Measurements from ENCODE around the gene MRPL43. TPM values are rescaled to one million over a fixed set of nuclear protein-coding genes. Genes with fewer than 3 reads are reported as not detected.

Gene MRPL43
- total and polyA plus RNA-seq, 9 of the 15 experiments (the other 6 are each of a cell fraction or from before 2014, with no cell fraction given), result 15.1 to 63.7 (median 37.2) TPM

DNA sequence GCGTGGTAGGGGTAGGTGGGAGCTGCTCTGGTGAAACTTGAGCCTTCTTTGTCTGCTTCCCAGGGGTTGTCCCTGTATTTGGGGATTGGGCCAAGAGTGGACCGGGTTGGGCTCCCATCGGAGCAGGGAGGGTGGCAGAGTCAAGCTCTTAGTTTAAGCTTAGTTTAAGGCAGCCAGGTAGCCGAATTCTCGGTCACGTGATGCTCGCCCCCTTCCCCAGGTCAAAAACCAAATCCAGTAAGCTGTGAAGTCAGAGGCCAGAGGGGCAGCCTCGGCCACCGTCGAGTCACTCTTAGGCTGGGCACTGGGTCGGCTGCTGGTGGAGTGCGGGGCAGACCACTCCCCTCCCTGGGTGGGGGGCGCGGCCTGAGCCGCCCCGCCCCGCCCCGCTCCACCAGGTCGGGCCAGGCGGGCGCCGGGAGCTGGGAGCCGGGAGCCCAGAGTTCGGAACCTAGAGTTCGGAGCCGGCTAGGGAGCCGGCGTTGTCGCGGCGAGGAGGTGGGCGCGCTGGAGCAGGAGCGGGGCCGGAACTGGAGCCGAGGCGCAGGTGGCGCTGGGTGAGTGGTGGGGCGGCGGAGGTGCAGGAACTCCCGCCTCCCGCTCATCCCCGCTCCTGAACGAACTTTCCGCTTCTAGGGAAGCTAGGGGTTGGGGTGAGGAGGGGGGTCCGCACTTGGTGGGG lies 9.5 kb upstream of the MRPL43 start (continued):
- TF ChIP-seq, protein P1, sequence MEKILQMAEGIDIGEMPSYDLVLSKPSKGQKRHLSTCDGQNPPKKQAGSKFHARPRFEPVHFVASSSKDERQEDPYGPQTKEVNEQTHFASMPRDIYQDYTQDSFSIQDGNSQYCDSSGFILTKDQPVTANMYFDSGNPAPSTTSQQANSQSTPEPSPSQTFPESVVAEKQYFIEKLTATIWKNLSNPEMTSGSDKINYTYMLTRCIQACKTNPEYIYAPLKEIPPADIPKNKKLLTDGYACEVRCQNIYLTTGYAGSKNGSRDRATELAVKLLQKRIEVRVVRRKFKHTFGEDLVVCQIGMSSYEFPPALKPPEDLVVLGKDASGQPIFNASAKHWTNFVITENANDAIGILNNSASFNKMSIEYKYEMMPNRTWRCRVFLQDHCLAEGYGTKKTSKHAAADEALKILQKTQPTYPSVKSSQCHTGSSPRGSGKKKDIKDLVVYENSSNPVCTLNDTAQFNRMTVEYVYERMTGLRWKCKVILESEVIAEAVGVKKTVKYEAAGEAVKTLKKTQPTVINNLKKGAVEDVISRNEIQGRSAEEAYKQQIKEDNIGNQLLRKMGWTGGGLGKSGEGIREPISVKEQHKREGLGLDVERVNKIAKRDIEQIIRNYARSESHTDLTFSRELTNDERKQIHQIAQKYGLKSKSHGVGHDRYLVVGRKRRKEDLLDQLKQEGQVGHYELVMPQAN (IDR thresholded peaks at IDR 0.05; ENCODE audit: borderline replicate concordance), result no peak
- TF ChIP-seq FOXJ2 (tag; IDR thresholded peaks at IDR 0.05), result no peak
- peak; percentile 20 for TF ChIP-seq HNRNPLL (IDR thresholded peaks at IDR 0.05; ENCODE audit: low read depth, low read length, poor library complexity, severe bottlenecking)
- TF ChIP-seq FOXA1 (IDR thresholded peaks at IDR 0.05; ENCODE audit: borderline replicate concordance), result no peak
- peak; percentile 71 for TF ChIP-seq ZBTB7A (IDR thresholded peaks at IDR 0.05; ENCODE audit: borderline replicate concordance, control insufficient read depth, low read depth, low read length)
- peak; percentile 61 for TF ChIP-seq BHLHE40 (IDR thresholded peaks at IDR 0.05; ENCODE audit: low read length)
- 0 out of 4 replicates have a peak, but pooled peaks of 1 of the 2 experiments have one; percentile 39 for TF ChIP-seq NRF1 (conservative IDR thresholded peaks at IDR 0.05 in 1 of 2, IDR thresholded peaks at IDR 0.05 in 1 of 2)
- peak; percentile 47 for TF ChIP-seq CBFA2T2 (conservative IDR thresholded peaks at IDR 0.05)
- no peak for TF ChIP-seq PYGO2 (tag; IDR thresholded peaks at IDR 0.05)
- TF ChIP-seq POLR2G (IDR thresholded peaks at IDR 0.05; ENCODE audit: low read depth, low read length), result peak; percentile 49; the same call in 1 of the 2 replicates
- TF ChIP-seq MAFG (tag; conservative IDR thresholded peaks at IDR 0.05), result no peak
- TF ChIP-seq, protein P2, sequence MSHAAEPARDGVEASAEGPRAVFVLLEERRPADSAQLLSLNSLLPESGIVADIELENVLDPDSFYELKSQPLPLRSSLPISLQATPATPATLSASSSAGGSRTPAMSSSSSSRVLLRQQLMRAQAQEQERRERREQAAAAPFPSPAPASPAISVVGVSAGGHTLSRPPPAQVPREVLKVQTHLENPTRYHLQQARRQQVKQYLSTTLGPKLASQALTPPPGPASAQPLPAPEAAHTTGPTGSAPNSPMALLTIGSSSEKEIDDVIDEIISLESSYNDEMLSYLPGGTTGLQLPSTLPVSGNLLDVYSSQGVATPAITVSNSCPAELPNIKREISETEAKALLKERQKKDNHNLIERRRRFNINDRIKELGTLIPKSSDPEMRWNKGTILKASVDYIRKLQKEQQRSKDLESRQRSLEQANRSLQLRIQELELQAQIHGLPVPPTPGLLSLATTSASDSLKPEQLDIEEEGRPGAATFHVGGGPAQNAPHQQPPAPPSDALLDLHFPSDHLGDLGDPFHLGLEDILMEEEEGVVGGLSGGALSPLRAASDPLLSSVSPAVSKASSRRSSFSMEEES (CRISPR knock-in tag; IDR thresholded peaks at IDR 0.05), result peak; percentile 94
- TF ChIP-seq, protein P3, sequence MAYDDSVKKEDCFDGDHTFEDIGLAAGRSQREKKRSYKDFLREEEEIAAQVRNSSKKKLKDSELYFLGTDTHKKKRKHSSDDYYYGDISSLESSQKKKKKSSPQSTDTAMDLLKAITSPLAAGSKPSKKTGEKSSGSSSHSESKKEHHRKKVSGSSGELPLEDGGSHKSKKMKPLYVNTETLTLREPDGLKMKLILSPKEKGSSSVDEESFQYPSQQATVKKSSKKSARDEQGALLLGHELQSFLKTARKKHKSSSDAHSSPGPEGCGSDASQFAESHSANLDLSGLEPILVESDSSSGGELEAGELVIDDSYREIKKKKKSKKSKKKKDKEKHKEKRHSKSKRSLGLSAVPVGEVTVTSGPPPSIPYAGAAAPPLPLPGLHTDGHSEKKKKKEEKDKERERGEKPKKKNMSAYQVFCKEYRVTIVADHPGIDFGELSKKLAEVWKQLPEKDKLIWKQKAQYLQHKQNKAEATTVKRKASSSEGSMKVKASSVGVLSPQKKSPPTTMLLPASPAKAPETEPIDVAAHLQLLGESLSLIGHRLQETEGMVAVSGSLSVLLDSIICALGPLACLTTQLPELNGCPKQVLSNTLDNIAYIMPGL (CRISPR knock-in tag; IDR thresholded peaks at IDR 0.05), result no peak
- 0 out of 2 replicates have a peak, but pooled peaks have one; percentile 5 for TF ChIP-seq HNRNPL (IDR thresholded peaks at IDR 0.05; ENCODE audit: low read depth, low read length)
- TF ChIP-seq RAD51 (IDR thresholded peaks at IDR 0.05; ENCODE audit: borderline replicate concordance, low read depth), result peak; percentile 88
- no peak for TF ChIP-seq ZNF347 (CRISPR knock-in tag; IDR thresholded peaks at IDR 0.05; ENCODE audit: low read depth)
- TF ChIP-seq, protein P4, sequence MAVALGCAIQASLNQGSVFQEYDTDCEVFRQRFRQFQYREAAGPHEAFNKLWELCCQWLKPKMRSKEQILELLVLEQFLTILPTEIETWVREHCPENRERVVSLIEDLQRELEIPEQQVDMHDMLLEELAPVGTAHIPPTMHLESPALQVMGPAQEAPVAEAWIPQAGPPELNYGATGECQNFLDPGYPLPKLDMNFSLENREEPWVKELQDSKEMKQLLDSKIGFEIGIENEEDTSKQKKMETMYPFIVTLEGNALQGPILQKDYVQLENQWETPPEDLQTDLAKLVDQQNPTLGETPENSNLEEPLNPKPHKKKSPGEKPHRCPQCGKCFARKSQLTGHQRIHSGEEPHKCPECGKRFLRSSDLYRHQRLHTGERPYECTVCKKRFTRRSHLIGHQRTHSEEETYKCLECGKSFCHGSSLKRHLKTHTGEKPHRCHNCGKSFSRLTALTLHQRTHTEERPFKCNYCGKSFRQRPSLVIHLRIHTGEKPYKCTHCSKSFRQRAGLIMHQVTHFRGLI (CRISPR knock-in tag; IDR thresholded peaks at IDR 0.05), result no peak
- TF ChIP-seq MAZ (CRISPR knock-in tag; conservative IDR thresholded peaks at IDR 0.05 in 1 of 2, IDR thresholded peaks at IDR 0.05 in 1 of 2), result 0 out of 4 replicates have a peak, but pooled peaks of 1 of the 2 experiments have one; percentile 8
- TF ChIP-seq, protein P5, sequence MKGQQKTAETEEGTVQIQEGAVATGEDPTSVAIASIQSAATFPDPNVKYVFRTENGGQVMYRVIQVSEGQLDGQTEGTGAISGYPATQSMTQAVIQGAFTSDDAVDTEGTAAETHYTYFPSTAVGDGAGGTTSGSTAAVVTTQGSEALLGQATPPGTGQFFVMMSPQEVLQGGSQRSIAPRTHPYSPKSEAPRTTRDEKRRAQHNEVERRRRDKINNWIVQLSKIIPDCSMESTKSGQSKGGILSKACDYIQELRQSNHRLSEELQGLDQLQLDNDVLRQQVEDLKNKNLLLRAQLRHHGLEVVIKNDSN (CRISPR knock-in tag; IDR thresholded peaks at IDR 0.05), result peak; percentile 82
